A549 (cell line): ENCODE results near the gene MUC2.

ENCODE experiments used
- BHLHE40 ChIP-seq: IDR thresholded peaks from 2 replicates; pipeline ENCODE4 v1.6.1; 2012; ENCODE audit warnings: low read depth, low read length, inconsistent platforms
- CHD2 ChIP-seq: fragments of 150-350 bp; IDR thresholded peaks from 2 replicates; pipeline ENCODE4 v1.6.1; 2014; ENCODE audit warnings: low read length; ENCODE audit not compliant: partially characterized antibody
- EP300 ChIP-seq, 2 experiments: fragments of >200 bp; sonication (Bioruptor Twin); formaldehyde crosslinking; IDR thresholded peaks; 2 replicates in 1 of 2; 3 replicates in 1 of 2; pipeline ENCODE4 v1.6.1; 2016 to 2017
- KDM5A ChIP-seq: fragments of 200-600 bp; sonication (generic); IDR thresholded peaks from 2 replicates; pipeline ENCODE4 v1.6.1; 2016; ENCODE audit warnings: antibody characterized with exemption, mild to moderate bottlenecking
- MAZ ChIP-seq: fragments of 150-350 bp; IDR thresholded peaks from 2 replicates; pipeline ENCODE4 v1.6.1; 2014; ENCODE audit warnings: antibody characterized with exemption, low read depth, low read length, borderline replicate concordance
- PBX3 ChIP-seq: IDR thresholded peaks from 2 replicates; pipeline ENCODE4 v1.6.1; 2012
- PHF8 ChIP-seq: fragments of 200-600 bp; sonication (generic); IDR thresholded peaks from 2 replicates; pipeline ENCODE4 v1.6.1; 2016; ENCODE audit warnings: low read depth, mild to moderate bottlenecking, antibody characterized with exemption, moderate library complexity, borderline replicate concordance
- POLR2A ChIP-seq: IDR thresholded peaks from 2 replicates; pipeline ENCODE4 v1.6.1; 2012; ENCODE audit warnings: mild to moderate bottlenecking, low read length
- RAD21 ChIP-seq, 2 experiments: fragments of >200 bp in 1 of 2; sonication (Bioruptor Twin) in 1 of 2; formaldehyde crosslinking in 1 of 2; IDR thresholded peaks in 1 of 2; conservative IDR thresholded peaks in 1 of 2; 2 replicates in 1 of 2; 3 replicates in 1 of 2; pipeline ENCODE4 v1.6.1; 2012 to 2018; ENCODE audit warnings: inconsistent platforms in 1 of 2
- RCOR1 ChIP-seq: fragments of 150-350 bp; IDR thresholded peaks from 2 replicates; pipeline ENCODE4 v1.6.1; 2014; ENCODE audit warnings: antibody characterized with exemption, low read length, low read depth
- SMC3 ChIP-seq: fragments of >200 bp; sonication (Bioruptor Twin); formaldehyde crosslinking; IDR thresholded peaks from 3 replicates; pipeline ENCODE4 v1.6.1; 2018; ENCODE audit warnings: inconsistent platforms
- SREBF2 ChIP-seq: fragments of 450-650 bp; IDR thresholded peaks from 2 replicates; pipeline ENCODE4 v1.6.1; 2014; ENCODE audit warnings: mild to moderate bottlenecking, moderate library complexity
- USF2 ChIP-seq: fragments of 450-650 bp; IDR thresholded peaks from 2 replicates; pipeline ENCODE4 v1.6.1; 2014; ENCODE audit warnings: antibody characterized with exemption
- TF ChIP-seq, protein P1 (sequence below): fragments of >200 bp; sonication (Bioruptor Twin); formaldehyde crosslinking; IDR thresholded peaks from 3 replicates; pipeline ENCODE4 v1.5.1; 2016

DNA sequence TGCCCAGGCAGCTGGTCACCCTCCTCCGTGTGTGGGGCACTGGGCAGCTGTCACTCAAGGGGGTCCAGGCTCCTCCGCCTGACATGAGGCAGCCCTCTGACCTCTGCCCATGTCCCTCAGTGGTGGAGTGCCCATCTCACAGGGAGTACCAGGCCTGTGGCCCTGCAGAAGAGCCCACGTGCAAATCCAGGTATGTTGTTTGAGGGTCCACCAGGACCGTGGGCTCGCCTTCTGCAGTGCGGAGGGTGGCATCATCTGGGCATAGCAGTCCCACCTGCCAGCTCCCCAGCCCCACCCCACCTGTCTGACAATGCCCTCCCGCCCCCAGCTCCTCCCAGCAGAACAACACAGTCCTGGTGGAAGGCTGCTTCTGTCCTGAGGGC, 30.5 kb downstream of the MUC2 start:
- TF ChIP-seq CHD2 (no peak), PBX3 (no peak), EP300 (IDR thresholded peaks at IDR 0.05) (no peak), POLR2A (no peak), PHF8 (no peak), MAZ (no peak), SREBF2 (no peak), KDM5A (no peak), SMC3 (no peak), RCOR1 (no peak), USF2 (no peak), BHLHE40 (no peak), RAD21 (conservative IDR thresholded peaks at IDR 0.05 in 1 of 2, IDR thresholded peaks at IDR 0.05 in 1 of 2) (no peak)
- TF ChIP-seq, protein P1, sequence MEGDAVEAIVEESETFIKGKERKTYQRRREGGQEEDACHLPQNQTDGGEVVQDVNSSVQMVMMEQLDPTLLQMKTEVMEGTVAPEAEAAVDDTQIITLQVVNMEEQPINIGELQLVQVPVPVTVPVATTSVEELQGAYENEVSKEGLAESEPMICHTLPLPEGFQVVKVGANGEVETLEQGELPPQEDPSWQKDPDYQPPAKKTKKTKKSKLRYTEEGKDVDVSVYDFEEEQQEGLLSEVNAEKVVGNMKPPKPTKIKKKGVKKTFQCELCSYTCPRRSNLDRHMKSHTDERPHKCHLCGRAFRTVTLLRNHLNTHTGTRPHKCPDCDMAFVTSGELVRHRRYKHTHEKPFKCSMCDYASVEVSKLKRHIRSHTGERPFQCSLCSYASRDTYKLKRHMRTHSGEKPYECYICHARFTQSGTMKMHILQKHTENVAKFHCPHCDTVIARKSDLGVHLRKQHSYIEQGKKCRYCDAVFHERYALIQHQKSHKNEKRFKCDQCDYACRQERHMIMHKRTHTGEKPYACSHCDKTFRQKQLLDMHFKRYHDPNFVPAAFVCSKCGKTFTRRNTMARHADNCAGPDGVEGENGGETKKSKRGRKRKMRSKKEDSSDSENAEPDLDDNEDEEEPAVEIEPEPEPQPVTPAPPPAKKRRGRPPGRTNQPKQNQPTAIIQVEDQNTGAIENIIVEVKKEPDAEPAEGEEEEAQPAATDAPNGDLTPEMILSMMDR: no peak
